Panc1 (cell line): ENCODE data around the gene MAP2K5.

Experiments used
- POLR2AphosphoS5 ChIP-seq: IDR thresholded peaks from 2 replicates; pipeline ENCODE4 v1.6.1; 2012; ENCODE audit warnings: mild to moderate bottlenecking, low read depth, low read length, moderate library complexity
- TCF7L2 ChIP-seq: IDR thresholded peaks from 2 replicates; pipeline ENCODE4 v1.6.1; 2011; ENCODE audit warnings: mild to moderate bottlenecking, low read depth, low read length, inconsistent platforms
- TF ChIP-seq, protein P1 (sequence below): fragments of 450-650 bp; IDR thresholded peaks from 2 replicates; pipeline ENCODE4 v1.5.1; 2017; ENCODE audit warnings: mild to moderate bottlenecking
- TF ChIP-seq, protein P2 (sequence below), 2 experiments: IDR thresholded peaks; 2 replicates each; pipeline ENCODE4 v1.6.1; 2011 to 2012; ENCODE audit warnings: low read depth in 2 of 2, control low read depth in 1 of 2, low read length in 1 of 2, mild to moderate bottlenecking in 1 of 2, moderate library complexity in 1 of 2; ENCODE audit not compliant: insufficient read depth in 1 of 2

DNA sequence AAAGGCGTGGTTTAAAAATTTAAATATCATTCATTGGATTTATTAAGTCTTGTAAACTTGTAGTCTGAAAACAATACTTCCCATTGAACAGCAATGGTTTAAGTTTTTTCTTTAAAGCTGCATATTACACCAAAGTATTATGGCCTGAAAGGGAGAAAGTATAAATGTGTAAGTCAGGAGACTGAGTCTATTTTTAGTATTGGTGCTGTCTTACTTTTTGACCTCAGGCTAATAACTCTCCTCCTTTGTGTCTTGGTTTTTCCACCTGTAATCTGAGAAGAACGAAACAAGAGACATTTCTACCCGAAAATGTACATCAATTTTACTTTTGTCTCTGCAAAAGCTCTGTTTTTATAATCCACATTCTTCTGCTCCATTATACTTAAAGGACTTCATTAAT, 14.0 kb upstream of the MAP2K5 start:
- TF ChIP-seq, protein P1, sequence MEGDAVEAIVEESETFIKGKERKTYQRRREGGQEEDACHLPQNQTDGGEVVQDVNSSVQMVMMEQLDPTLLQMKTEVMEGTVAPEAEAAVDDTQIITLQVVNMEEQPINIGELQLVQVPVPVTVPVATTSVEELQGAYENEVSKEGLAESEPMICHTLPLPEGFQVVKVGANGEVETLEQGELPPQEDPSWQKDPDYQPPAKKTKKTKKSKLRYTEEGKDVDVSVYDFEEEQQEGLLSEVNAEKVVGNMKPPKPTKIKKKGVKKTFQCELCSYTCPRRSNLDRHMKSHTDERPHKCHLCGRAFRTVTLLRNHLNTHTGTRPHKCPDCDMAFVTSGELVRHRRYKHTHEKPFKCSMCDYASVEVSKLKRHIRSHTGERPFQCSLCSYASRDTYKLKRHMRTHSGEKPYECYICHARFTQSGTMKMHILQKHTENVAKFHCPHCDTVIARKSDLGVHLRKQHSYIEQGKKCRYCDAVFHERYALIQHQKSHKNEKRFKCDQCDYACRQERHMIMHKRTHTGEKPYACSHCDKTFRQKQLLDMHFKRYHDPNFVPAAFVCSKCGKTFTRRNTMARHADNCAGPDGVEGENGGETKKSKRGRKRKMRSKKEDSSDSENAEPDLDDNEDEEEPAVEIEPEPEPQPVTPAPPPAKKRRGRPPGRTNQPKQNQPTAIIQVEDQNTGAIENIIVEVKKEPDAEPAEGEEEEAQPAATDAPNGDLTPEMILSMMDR: no peak
- TF ChIP-seq, protein P2, sequence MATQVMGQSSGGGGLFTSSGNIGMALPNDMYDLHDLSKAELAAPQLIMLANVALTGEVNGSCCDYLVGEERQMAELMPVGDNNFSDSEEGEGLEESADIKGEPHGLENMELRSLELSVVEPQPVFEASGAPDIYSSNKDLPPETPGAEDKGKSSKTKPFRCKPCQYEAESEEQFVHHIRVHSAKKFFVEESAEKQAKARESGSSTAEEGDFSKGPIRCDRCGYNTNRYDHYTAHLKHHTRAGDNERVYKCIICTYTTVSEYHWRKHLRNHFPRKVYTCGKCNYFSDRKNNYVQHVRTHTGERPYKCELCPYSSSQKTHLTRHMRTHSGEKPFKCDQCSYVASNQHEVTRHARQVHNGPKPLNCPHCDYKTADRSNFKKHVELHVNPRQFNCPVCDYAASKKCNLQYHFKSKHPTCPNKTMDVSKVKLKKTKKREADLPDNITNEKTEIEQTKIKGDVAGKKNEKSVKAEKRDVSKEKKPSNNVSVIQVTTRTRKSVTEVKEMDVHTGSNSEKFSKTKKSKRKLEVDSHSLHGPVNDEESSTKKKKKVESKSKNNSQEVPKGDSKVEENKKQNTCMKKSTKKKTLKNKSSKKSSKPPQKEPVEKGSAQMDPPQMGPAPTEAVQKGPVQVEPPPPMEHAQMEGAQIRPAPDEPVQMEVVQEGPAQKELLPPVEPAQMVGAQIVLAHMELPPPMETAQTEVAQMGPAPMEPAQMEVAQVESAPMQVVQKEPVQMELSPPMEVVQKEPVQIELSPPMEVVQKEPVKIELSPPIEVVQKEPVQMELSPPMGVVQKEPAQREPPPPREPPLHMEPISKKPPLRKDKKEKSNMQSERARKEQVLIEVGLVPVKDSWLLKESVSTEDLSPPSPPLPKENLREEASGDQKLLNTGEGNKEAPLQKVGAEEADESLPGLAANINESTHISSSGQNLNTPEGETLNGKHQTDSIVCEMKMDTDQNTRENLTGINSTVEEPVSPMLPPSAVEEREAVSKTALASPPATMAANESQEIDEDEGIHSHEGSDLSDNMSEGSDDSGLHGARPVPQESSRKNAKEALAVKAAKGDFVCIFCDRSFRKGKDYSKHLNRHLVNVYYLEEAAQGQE (IDR thresholded peaks at IDR 0.05; ENCODE audit: insufficient read depth in 1 of 2, low read depth in 2 of 2, low read length in 1 of 2): no peak
- TF ChIP-seq TCF7L2: no peak
- no peak for TF ChIP-seq POLR2AphosphoS5
